Raji (cell line): ENCODE measurements around the gene ACACA.

Experiments used
- POLR2A ChIP-seq: IDR thresholded peaks from 2 replicates; pipeline ENCODE4 v1.6.1; 2011; ENCODE audit warnings: low read depth, low read length, control low read depth; ENCODE audit not compliant: insufficient read depth

The ACACA gene

GRCh38 chr17:37082311-37082860, 324.2 kb downstream of the ACACA start:
- no peak for TF ChIP-seq POLR2A

GRCh38 chr17:37081287-37081686, 325.3 kb downstream of the ACACA start:
- no peak for TF ChIP-seq POLR2A

- no peak for TF ChIP-seq POLR2A
Measured at GRCh38 chr17:37079735-37080134, 326.9 kb downstream of the ACACA start.

- no peak for TF ChIP-seq POLR2A
Measured at GRCh38 chr17:37079065-37079708, 327.4 kb downstream of the ACACA start.

- no peak for TF ChIP-seq POLR2A
Measured at GRCh38 chr17:37069087-37069486, 337.5 kb downstream of the ACACA start.

- no peak for TF ChIP-seq POLR2A
Measured at GRCh38 chr17:37068266-37068665, 338.4 kb downstream of the ACACA start.

- TF ChIP-seq POLR2A, result no peak
Measured at GRCh38 chr17:37067555-37068111, 339.0 kb downstream of the ACACA start.

- TF ChIP-seq POLR2A, result no peak
Measured at GRCh38 chr17:37066322-37067255, 340.0 kb downstream of the ACACA start.

GRCh38 chr17:37065486-37066321, 340.9 kb downstream of the ACACA start:
- no peak for TF ChIP-seq POLR2A

GRCh38 chr17:37064956-37065355, 341.7 kb downstream of the ACACA start:
- TF ChIP-seq POLR2A, result no peak

GRCh38 chr17:37064206-37064605, 342.4 kb downstream of the ACACA start:
- TF ChIP-seq POLR2A, result no peak

- no peak for TF ChIP-seq POLR2A
Measured at GRCh38 chr17:37062021-37062420, 344.6 kb downstream of the ACACA start.

GRCh38 chr17:37060928-37061327, 345.7 kb downstream of the ACACA start:
- no peak for TF ChIP-seq POLR2A

- TF ChIP-seq POLR2A, result no peak
Measured at GRCh38 chr17:37060094-37060493, 346.5 kb downstream of the ACACA start.

- no peak for TF ChIP-seq POLR2A
Measured at GRCh38 chr17:37059493-37059892, 347.1 kb downstream of the ACACA start.
